B cell (primary cell): Measurements from ENCODE around the gene TSHZ1. TPM values are rescaled to one million over a fixed set of nuclear protein-coding genes. Genes with fewer than 3 reads are reported as not detected.

Source experiments
- ATAC-seq: fragments of 200-7000 bp; cut with Tn5 transposase; one replicate; pipeline ENCODE4 v1.10.0; 2021; ENCODE audit warnings: low read depth, mild to moderate bottlenecking, moderate number of reproducible peaks, moderate library complexity
- CTCF ChIA-PET: fragments of 350-600 bp; sonication (Branson Sonifier 250); formaldehyde crosslinking; loops from one replicate; lab custom pipeline; 2021; ENCODE audit warnings: antibody characterized with exemption, inconsistent platforms; lab: Charles Lee
- POLR2A ChIA-PET: fragments of 350-600 bp; sonication (Branson Sonifier 250); formaldehyde crosslinking; loops from one replicate; lab custom pipeline; 2021; ENCODE audit warnings: antibody characterized with exemption; lab: Charles Lee
- DNase-seq: peaks from one replicate; pipeline ENCODE4 v3.0.0; 2013
- H2AFZ ChIP-seq: 2 replicates; pipeline ENCODE4 v1.6.1; 2012; ENCODE audit warnings: mild to moderate bottlenecking, low read depth, low read length; ENCODE audit not compliant: insufficient read depth, poor library complexity, severe bottlenecking
- H3K27ac ChIP-seq, 2 donors: 1 replicate in 1 of 2; 2 replicates in 1 of 2; pipeline ENCODE4 v1.5.1; 2012 to 2013; ENCODE audit warnings: low read length in 2 of 2, mild to moderate bottlenecking in 2 of 2, moderate library complexity in 1 of 2
- H3K27me3 ChIP-seq, 4 experiments: fragments of 200-600 bp in 1 of 4; sonication (generic) in 1 of 4; replicated peaks in 1 of 4; 1 replicate in 2 of 4; 2 replicates in 2 of 4; pipeline versions ENCODE4 v1.6.1 to v1.7.0; 2013 to 2016; ENCODE audit warnings: low read length in 3 of 4, mild to moderate bottlenecking in 2 of 4, mixed read lengths in 1 of 4, moderate library complexity in 1 of 4; ENCODE audit not compliant: insufficient read depth in 4 of 4, control insufficient read depth in 3 of 4; ENCODE audit errors: control extremely low read depth in 1 of 4
- H3K36me3 ChIP-seq, 2 experiments: replicated peaks in 1 of 2; 1 replicate in 1 of 2; 2 replicates in 1 of 2; pipeline versions ENCODE4 v1.6.1 to v1.7.1; 2013; ENCODE audit warnings: low read length in 1 of 2; ENCODE audit not compliant: insufficient read depth in 2 of 2, control insufficient read depth in 1 of 2; ENCODE audit errors: control extremely low read depth in 1 of 2, extremely low read depth in 1 of 2
- H3K4me1 ChIP-seq, 2 donors: fragments of 200-600 bp in 1 of 2; sonication (generic) in 1 of 2; 1 replicate in 1 of 2; 2 replicates in 1 of 2; pipeline versions ENCODE4 v1.5.1 to v1.6.1; 2013 to 2017; ENCODE audit warnings: low read length in 2 of 2; ENCODE audit not compliant: control insufficient read depth in 2 of 2, insufficient read depth in 2 of 2
- H3K4me2 ChIP-seq: replicated peaks from 2 replicates; pipeline ENCODE3; 2012; ENCODE audit warnings: mild to moderate bottlenecking, low read depth, low read length; ENCODE audit not compliant: poor library complexity, severe bottlenecking
- H3K4me3 ChIP-seq, 5 experiments: fragments of 200-600 bp in 1 of 5; sonication (generic) in 1 of 5; 1 replicate in 3 of 5; 2 replicates in 2 of 5; pipeline versions ENCODE4 v1.5.1 to v1.7.0; 2011 to 2016; ENCODE audit warnings: low read length in 4 of 5, mild to moderate bottlenecking in 4 of 5, low read depth in 2 of 5, control low read depth in 1 of 5, moderate library complexity in 1 of 5; ENCODE audit not compliant: insufficient read depth in 1 of 5; ENCODE audit errors: control extremely low read depth in 1 of 5, extremely low read depth in 1 of 5
- H3K79me2 ChIP-seq: fragments of 200-600 bp; sonication (generic); one replicate; pipeline ENCODE4 v1.6.0; 2016; ENCODE audit warnings: low read length; ENCODE audit not compliant: control insufficient read depth, insufficient read depth
- H3K9ac ChIP-seq: fragments of 200-600 bp; sonication (generic); 2 replicates; pipeline ENCODE4 v1.6.1; 2017; ENCODE audit warnings: mild to moderate bottlenecking, low read length, moderate library complexity
- H3K9me3 ChIP-seq, 3 donors: one replicate each; pipeline versions ENCODE4 v1.6.1 to v1.7.1; 2013; ENCODE audit warnings: low read length in 2 of 3; ENCODE audit not compliant: control insufficient read depth in 2 of 3, insufficient read depth in 1 of 3; ENCODE audit errors: control extremely low read depth in 1 of 3
- H4K20me1 ChIP-seq: 2 replicates; pipeline ENCODE4 v1.6.0; 2012; ENCODE audit warnings: mild to moderate bottlenecking, low read length; ENCODE audit not compliant: insufficient read depth, control insufficient read depth, poor library complexity, severe bottlenecking
- H3K27ac Mint-ChIP-seq: one replicate; pipeline ENCODE4 v1.8.0; 2021; ENCODE audit warnings: mixed read lengths
- H3K27me3 Mint-ChIP-seq: one replicate; pipeline ENCODE4 v1.8.0; 2021; ENCODE audit warnings: mixed read lengths
- H3K4me1 Mint-ChIP-seq: one replicate; pipeline ENCODE4 v1.8.0; 2021; ENCODE audit warnings: mixed read lengths
- H3K4me3 Mint-ChIP-seq: one replicate; pipeline ENCODE4 v1.8.0; 2021; ENCODE audit warnings: mixed read lengths
- H3K9me3 Mint-ChIP-seq: one replicate; pipeline ENCODE4 v1.8.0; 2022; ENCODE audit warnings: mixed read lengths; ENCODE audit not compliant: insufficient read depth
- EZH2 ChIP-seq: IDR thresholded peaks from 2 replicates; pipeline ENCODE4 v1.6.1; 2012; ENCODE audit warnings: borderline replicate concordance, low read depth, mild to moderate bottlenecking, moderate library complexity, low read length; ENCODE audit not compliant: insufficient read depth, poor library complexity, severe bottlenecking
- WGBS: methylation state at CpG from one replicate; pipeline ENCODE4 v1.1.5; 2013; ENCODE audit warnings: missing lambda C conversion rate; ENCODE audit not compliant: insufficient coverage; 5-methylcytosine and 5-hydroxymethylcytosine counted together
- intact Hi-C: fragments of 100-400 bp; cut with micrococcal nuclease; formaldehyde crosslinking; loops from one replicate; pipeline ENCODE4 v1.10.0; 2022
- polyA plus RNA-seq: library from polyadenylated mRNA; depleted of rRNA; stranded (reverse); fragments of >200 nt; gene quantifications from 2 replicates; pipeline ENCODE4 v1.2.3, GENCODE V29; 2012
- total RNA-seq, 2 donors: library from RNA; stranded (reverse); fragments of 120-200 nt in 1 of 2; gene quantifications; 1 replicate in 1 of 2; 2 replicates in 1 of 2; pipeline versions ENCODE4 v1.2.3 to v1.2.4, GENCODE V29; 2013 to 2022
- TF ChIP-seq, protein P1 (sequence below): fragments of 200-600 bp; IDR thresholded peaks from one replicate; pipeline ENCODE4 v1.8.0; 2022; ENCODE audit warnings: antibody characterized with exemption, mild to moderate bottlenecking

Gene TSHZ1
- total and polyA plus RNA-seq, 2 donors (not counting 1 experiment from before 2014, with no cell fraction given), result 5.3 to 9.8 TPM

- Histone ChIP-seq H3K9ac (no peak overlapping the region), H3K79me2 (no peaks in the 10 kb centered on the region), H3K27me3 (no peaks in the 10 kb centered on the region), H3K36me3 (peaks cover 1 to 25% of the 10 kb centered on the region in 2 experiments), H4K20me1 (no peaks in the 10 kb centered on the region), H3K4me1 (peaks cover 0 to 3% of the 10 kb centered on the region in 2 donors), H2AFZ (no peak overlapping the region), H3K4me3 (no peak overlapping the region), H3K27ac (no peak overlapping the region), H3K4me2 (no peak overlapping the region), H3K9me3 (peaks cover 0 to 38% (median 0%) of the 10 kb centered on the region in 3 donors)
- TF ChIP-seq EZH2, result no peak
- TF ChIP-seq, protein P1, sequence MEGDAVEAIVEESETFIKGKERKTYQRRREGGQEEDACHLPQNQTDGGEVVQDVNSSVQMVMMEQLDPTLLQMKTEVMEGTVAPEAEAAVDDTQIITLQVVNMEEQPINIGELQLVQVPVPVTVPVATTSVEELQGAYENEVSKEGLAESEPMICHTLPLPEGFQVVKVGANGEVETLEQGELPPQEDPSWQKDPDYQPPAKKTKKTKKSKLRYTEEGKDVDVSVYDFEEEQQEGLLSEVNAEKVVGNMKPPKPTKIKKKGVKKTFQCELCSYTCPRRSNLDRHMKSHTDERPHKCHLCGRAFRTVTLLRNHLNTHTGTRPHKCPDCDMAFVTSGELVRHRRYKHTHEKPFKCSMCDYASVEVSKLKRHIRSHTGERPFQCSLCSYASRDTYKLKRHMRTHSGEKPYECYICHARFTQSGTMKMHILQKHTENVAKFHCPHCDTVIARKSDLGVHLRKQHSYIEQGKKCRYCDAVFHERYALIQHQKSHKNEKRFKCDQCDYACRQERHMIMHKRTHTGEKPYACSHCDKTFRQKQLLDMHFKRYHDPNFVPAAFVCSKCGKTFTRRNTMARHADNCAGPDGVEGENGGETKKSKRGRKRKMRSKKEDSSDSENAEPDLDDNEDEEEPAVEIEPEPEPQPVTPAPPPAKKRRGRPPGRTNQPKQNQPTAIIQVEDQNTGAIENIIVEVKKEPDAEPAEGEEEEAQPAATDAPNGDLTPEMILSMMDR, result no peak
- ChIA-PET CTCF (no interaction called here), POLR2A (no interaction called here)
- ATAC-seq (no peak), DNase-seq (no peak)
- H3K4me3 Mint-ChIP-seq, result no peak overlapping the region
- intact Hi-C loops, result no loop called here
- H3K9me3 Mint-ChIP-seq, result no peaks in the 10 kb centered on the region
- no peak overlapping the region for H3K27ac Mint-ChIP-seq
- no peaks in the 10 kb centered on the region for H3K27me3 Mint-ChIP-seq
- H3K4me1 Mint-ChIP-seq, result peaks cover 3% of the 10 kb centered on the region
- 100% methylated on average over 5 of the region's 7 CpGs for WGBS
Measured at GRCh38 chr18:75283731-75284130, 73.1 kb downstream of the TSHZ1 start.

GRCh38 chr18:75284566-75284965 lies 74.0 kb downstream of the TSHZ1 start:
- H3K36me3 ChIP-seq, result peaks cover 1 to 25% of the 10 kb centered on the region in 2 experiments
- Mint-ChIP-seq H3K9me3 (no peaks in the 10 kb centered on the region), H3K27me3 (no peaks in the 10 kb centered on the region), H3K4me1 (peaks cover 3% of the 10 kb centered on the region), H3K27ac (no peak overlapping the region), H3K4me3 (no peak overlapping the region)
- DNase-seq, result no peak
- over 99% methylated on average over 12 of the region's 16 CpGs for WGBS
- H3K27ac ChIP-seq, result no peak overlapping the region
- no peak overlapping the region for H3K9ac ChIP-seq
- H3K4me3 ChIP-seq, result no peak overlapping the region
- H3K79me2 ChIP-seq, result no peaks in the 10 kb centered on the region
- no peak for TF ChIP-seq EZH2
- TF ChIP-seq, protein P1, result no peak
- no peaks in the 10 kb centered on the region for H3K27me3 ChIP-seq
- ATAC-seq, result no peak
- H3K9me3 ChIP-seq, result peaks cover 0 to 38% (median 0%) of the 10 kb centered on the region in 3 donors
- intact Hi-C loops, result no loop called here
- H3K4me2 ChIP-seq, result no peak overlapping the region
- ChIA-PET CTCF (no interaction called here), POLR2A (no interaction called here)
- H4K20me1 ChIP-seq, result no peaks in the 10 kb centered on the region
- no peak overlapping the region for H2AFZ ChIP-seq
- H3K4me1 ChIP-seq, result peaks cover 0 to 3% of the 10 kb centered on the region in 2 donors
